Bronchus fibroblast of lung (primary cell): ENCODE measurements around the gene COL26A1. TPM values are rescaled to one million over a fixed set of nuclear protein-coding genes. Genes with fewer than 3 reads are reported as not detected.

ENCODE experiments used
- total RNA-seq: library from RNA; depleted of rRNA; stranded (reverse); fragments of >200 nt; gene quantifications from 2 replicates; pipeline ENCODE4 v1.2.3, GENCODE V29; 2015

The COL26A1 gene
- total RNA-seq, result 1.0 TPM in 1 of 2 replicates, not detected in the other

GRCh38 chr7:101362334-101363195, at the start of gene COL26A1:
Gene COL26A1, plus strand, starts transcription at chr7:101362875. Its CDS starts 158 bp downstream, at chr7:101363033.

GRCh38 chr7:101321491-101322401, 40.9 kb upstream of the COL26A1 start, which contains the start of gene IFT22:
Gene IFT22, minus strand, starts transcription at chr7:101321812. Its CDS starts 103 bp downstream, at chr7:101321709.

Other genes with a start within 250 kb of the COL26A1 start
- gene SERPINE1, start 235.8 kb upstream of the COL26A1 start, total RNA-seq, result 1,155 and 1,164 TPM in 2 replicates
- 156 TPM in 2 replicates for gene AP1S1, start 208.4 kb upstream of the COL26A1 start, total RNA-seq
- gene VGF, start 197.3 kb upstream of the COL26A1 start, total RNA-seq, result 1.7 and 1.9 TPM in 2 replicates
- gene NAT16, start 182.6 kb upstream of the COL26A1 start, total RNA-seq, result under 0.01 and 0.15 TPM in 2 replicates
- gene MOGAT3, start 161.8 kb upstream of the COL26A1 start, total RNA-seq, result not detected in 2 replicates
- gene PLOD3, start 145.3 kb upstream of the COL26A1 start, total RNA-seq, result 101 and 106 TPM in 2 replicates
- 130 and 132 TPM in 2 replicates for gene ZNHIT1, start 144.7 kb upstream of the COL26A1 start, total RNA-seq
- gene CLDN15, start 125.1 kb upstream of the COL26A1 start, total RNA-seq, result 1.5 and 2.4 TPM in 2 replicates
- 226 and 252 TPM in 2 replicates for gene FIS1, start 117.8 kb upstream of the COL26A1 start, total RNA-seq
- 24.2 and 31.8 TPM in 2 replicates for gene IFT22, start 41.1 kb upstream of the COL26A1 start, total RNA-seq